HK-2 (cell line): ENCODE results near the gene ZBTB49.
"Not testable (repeated sequence)": the region's sequence is repeated elsewhere in the genome, so short reads cannot be mapped to it uniquely, and the experiment has no call there.

ENCODE experiments used
- DNase-seq: peaks from one replicate; pipeline ENCODE4 v3.0.0-alpha.2; 2018; ENCODE audit not compliant: unreplicated experiment

Gene ZBTB49

DNA sequence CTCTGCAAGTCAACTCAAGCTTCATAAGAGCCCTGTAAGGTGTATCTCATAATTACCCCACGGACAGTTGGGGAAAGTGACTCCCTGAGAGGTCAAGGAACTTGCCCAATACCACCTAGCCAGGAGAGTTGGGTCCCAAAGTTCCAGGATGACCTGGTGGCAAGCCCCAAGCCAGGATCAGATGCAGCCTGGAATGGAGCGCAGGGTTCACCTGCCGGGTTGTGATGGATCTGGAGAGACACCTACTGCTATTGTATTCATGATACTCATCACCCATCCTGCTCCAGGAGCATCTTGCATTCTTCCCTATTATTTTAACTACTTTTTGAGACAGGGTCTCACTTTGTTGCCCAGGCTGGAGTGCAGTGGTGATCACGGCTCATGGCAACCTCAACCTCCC lies 36.1 kb downstream of the ZBTB49 start:
- DNase-seq, result no peak

GRCh38 chr4:4327652-4328121 lies 37.6 kb downstream of the ZBTB49 start:
- no peak for DNase-seq

GRCh38 chr4:4328206-4328605 lies 38.2 kb downstream of the ZBTB49 start:
- no peak for DNase-seq

DNA sequence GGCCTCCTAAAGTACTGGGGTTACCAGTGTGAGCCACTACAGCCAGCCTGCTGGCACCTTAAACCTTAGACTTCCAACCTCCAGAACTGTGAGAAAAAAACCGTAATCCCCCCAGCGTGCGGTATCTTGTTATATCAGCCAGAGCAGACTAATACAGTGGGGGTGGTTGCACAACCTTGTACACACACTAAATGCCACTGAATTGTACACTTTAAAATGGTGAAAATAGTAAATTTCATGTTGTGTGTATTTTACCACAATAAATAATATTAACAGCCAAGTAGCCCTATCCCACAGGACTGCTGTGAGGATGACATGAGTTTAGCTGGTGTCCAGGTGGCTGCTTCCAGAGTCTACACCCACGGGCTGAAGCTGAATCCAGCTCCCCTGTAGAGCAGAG lies 38.8 kb downstream of the ZBTB49 start:
- DNase-seq, result no peak

- no peak for DNase-seq
Observed at GRCh38 chr4:4329496-4329895, 39.4 kb downstream of the ZBTB49 start.

DNA sequence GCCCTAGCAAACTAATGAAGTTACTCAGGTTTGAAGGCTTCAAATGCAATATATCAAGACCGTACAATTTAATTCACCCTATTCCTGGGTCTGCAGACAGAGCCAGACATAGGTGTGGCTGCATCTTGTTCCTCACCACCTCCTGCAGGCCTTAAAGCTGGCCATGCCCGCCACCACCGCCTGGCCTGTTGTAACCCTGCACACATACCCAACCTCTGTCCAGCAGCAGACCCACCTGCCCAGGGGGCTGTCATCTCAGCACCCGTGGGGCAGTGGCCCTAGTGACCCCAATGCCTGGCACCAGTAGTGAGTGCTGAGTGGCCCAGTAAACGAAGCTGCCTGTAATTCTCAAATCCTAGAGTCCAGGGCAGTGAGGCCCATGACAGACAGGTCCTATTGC lies 40.7 kb downstream of the ZBTB49 start:
- no peak for DNase-seq

DNA sequence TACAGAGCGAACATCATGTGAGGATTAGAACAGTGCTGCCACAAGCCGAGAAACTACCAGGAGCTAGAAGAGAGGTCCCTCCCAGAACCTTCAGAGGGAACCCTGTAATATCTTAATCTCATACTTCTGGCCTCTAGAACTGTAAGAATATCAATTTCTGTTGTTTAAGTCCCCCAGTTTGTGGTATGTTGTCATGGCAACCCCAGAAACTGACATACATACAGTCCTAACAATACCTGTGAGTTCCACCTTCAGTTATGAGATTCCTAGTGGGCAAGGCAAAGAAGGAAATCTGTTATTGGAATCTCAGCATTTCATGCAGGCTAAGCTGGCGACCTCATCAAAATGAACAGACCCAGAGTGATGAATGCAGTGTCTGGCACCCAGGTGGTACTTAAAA lies 42.5 kb downstream of the ZBTB49 start:
- no peak for DNase-seq

GRCh38 chr4:4333265-4333706 lies 43.2 kb downstream of the ZBTB49 start:
- peak; percentile 78 for DNase-seq

DNA sequence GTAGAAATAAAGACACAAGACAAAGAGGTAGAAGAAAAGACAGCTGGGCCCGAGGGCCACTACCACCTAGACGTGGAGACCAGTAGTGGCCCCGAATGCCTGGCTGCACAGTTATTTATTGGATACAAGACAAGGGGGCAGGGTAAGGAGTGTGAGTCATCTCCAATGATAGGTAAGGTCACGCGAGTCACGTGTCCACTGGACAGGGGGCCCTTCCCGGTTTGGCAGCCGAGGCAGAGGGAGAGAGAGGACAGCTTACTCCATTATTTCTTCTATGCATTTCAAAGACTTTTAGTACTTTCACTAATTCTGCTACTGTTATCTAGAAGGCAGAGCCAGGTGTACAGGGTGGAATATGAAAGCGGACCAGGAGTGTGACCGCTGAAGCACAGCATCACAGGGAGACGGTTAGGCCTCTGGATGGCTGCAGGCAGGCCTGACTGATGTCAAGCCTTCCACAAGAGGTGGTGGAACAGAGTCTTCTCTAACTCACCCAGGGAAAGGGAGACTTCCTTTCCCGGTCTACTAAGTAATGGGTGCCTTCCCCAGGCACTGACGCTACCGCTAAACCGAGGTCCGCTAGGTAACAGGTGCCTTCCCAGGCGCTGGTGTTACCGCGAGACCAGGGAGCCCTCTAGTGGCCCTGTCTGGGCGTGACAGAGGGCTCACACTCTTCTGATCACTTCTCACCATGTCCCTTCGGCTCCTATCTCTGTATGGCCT lies 44.9 kb downstream of the ZBTB49 start:
- peak; percentile 74 for DNase-seq

DNA sequence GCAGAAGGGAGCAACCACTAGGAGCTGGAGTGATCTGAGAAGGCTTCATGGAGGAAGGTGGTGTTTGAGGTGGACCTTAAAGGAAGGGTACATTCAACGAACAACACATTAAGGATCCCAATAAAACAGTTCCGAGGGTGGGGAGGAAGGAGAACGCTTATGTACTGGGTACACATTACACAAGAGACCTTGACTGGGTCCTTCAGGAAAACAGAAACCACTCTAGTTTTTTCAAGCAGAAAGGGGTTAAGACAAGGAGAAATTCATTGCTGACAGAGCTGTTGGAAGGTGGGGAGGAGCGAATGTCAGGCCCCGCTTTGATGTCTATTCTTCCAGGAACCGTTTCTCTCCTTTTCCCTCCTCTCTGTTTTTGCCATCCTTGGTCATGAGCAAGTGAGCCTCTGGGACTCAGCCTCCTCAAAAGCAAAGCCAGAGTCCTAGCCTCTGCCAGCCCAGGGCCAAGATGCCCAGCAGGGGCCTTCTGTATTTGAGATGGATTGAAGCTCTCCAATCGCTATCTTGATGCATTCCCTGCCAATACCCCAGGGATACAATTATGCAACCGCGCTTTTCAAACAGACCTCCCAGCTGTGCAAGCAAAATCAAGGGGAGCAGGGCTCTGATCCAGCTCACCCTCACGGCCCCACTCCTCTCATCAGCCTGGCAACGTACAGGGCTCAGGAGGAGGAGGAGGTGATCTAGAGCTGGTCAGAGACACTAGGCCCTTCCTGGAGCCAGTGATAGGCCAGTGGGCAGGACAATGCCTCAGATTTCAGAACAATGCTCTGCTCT lies 48.4 kb downstream of the ZBTB49 start:
- DNase-seq, result no peak

DNA sequence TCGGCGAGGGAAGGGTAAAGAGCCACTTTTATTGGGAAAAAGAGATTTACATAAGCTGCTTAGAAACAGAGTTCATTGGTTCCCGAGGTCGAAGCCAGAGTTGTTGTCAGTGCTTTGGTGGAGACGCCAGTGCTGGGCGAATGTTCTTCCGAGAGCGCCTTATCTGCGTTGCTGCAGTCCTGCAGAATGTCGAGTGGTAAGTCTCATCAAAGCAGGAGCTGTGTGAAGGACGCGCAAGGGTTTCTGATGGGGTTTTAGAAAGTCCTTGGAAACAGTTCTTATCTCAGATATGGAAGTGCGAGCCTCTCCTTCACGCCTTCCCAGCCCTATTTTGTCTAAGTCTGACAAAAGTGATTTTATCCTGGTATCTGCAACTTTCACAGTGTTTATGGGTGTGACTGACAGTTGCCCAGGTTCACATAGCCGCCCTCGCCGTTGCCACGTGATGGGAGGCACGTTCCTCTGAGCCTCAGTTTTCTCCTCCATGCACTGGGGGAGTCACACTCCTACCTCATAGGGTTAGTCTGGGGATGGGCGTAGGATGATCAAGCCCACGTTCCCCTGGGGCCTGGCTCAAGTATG lies 49.5 kb downstream of the ZBTB49 start:
- DNase-seq, result no peak

- no peak for DNase-seq
Observed at GRCh38 chr4:4341861-4342650, 52.0 kb downstream of the ZBTB49 start.

- DNase-seq, result no peak
Observed at GRCh38 chr4:4343038-4343437, 53.0 kb downstream of the ZBTB49 start.

DNA sequence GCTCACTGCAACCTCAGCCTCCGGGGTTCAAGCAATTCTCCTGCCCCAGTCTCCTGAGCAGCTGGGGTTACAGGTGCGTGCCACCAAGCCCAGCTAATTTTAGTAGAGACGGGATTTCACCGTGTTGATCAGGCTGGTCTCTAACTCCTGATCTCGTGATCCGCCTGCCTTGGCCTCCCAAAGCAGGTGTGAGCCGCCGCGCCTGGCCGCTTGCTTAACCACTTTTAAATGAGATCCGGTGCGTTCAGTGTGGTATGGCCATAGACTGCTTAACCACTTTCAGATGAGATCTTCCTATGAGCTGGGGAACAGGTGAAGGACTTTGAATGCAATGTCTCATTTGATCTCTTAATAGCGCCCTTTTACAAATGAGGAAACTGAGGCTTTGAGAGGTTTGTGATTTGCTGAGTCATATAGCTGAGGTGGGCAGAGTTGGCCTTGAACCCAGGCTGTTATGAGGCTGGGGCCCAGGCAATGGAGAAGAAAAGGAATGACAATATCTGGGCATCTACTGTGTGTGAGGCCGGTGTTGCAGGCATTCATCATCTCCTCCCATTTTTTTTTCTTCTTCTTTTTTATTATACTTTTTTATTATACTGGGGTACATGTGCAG lies 55.0 kb downstream of the ZBTB49 start:
- no peak for DNase-seq

DNA sequence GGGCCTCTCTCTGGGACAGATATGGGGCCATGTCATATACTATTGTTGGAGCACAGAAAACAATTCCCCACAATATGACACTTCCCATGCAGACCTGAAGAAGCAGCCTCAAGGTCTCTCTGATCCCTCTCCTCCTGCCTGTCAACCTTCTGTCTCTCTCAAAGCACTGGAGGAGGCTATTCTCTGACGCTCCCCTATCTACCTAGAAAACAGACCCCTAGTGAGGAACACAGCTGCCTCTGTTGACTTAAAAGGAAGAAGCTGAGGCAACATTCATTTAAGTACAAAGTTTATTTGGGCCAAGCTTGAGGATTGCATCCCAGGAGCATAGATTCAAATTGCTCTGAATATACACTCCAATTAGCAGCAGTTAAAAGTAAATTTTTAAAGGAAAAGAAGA lies 57.5 kb downstream of the ZBTB49 start:
- DNase-seq, result no peak

GRCh38 chr4:4348585-4348984 lies 58.5 kb downstream of the ZBTB49 start:
- not testable (repeated sequence) for DNase-seq

DNA sequence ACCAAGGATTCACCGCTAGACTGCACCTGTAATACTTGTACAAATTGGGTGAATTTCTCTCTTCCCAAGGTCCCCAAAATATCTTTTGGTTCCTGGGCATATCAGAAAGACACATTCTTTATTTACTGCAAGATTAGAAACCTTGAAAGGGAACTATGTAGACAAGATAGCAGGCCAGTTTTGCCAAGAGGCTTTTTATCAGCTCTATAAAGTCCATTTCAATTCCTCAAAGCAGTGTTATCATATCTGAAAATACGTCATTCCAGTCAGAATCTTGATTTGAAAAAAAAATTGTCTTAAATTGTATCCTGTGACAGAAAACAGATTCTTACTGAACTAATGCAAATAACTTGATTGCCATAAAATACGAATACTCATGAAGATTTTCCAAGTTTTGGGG lies 59.8 kb downstream of the ZBTB49 start:
- DNase-seq, result no peak

- DNase-seq, result no peak
Observed at GRCh38 chr4:4350909-4351308, 60.9 kb downstream of the ZBTB49 start.

- no peak for DNase-seq
Observed at GRCh38 chr4:4355302-4355701, 65.3 kb downstream of the ZBTB49 start.

DNA sequence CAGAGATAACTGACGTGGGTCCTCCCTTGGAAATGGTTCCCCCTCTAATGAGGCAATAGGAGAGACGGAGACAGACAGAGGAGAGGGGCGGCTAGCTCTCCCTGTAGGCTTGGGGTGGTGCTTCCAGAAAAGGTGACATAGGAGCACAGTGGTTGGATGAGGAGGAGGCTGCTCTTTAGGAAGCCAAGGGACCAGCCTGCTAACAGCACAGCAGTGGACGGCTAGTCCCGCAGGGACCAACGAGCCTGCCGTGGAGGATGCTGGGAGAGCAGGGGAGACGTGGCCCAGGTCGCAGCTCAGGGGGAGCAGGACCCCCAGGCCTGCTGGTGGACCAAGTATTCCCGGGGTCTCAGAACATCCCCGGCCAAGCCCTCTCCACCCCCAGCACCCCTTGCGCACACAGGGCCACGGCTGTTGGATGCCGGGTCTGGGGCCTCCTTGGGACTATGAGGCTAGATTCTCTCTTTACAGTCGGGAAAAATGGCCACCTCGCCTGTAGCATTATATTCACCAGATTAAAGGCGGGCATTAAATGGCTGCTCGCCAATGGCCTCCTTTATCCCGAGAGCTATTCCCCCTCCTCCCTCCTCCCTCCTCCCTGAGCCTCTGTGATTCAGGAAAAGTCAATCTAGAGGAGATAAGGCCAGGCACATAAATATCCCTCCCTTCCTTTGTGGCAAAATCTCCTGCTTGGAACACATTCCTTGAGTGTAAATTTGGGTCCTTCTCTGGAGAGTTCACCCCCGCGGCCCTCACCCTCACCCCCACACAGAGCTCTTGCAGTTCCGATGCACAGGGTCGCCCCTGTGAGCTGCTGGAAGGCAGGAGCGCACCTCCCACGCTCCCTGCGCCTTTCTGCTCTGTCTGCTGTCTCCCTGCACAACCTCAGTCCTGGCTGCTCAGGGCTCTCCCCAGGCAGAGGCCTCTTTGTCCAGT lies 66.3 kb downstream of the ZBTB49 start:
- no peak for DNase-seq
